Colon (tissue), 2 donors: ENCODE measurements around the gene KRTAP1-5.
"Not testable (repeated sequence)": the region's sequence is repeated elsewhere in the genome, so short reads cannot be mapped to it uniquely, and the experiment has no call there.

Experiments
- FAIRE-seq: peaks from 2 replicates; lab custom pipeline; 2012; peaks lifted over from hg19 to GRCh38; lab: Jason Lieb, UNC
- donor health status: control.
- donor health status: control.

The KRTAP1-5 gene

DNA sequence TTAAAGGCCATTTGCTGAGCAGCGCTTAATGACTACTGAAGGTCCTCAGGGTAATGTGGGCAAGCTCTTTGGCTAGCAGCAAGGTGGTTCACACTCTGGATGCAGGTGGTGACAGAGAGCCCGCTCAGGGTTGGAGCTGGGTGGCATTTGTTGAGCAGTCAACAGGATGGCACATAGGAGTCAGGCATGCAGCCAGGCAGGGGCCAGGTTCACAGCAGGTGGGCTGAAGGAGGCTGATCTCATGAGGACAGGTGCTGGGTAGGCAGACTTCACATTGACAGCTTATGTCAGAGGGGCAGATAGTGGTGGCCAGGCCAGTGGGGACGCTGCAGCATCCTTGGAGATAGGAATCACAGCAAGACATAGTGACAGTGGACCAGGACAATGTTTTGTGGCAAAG is 22.6 kb downstream of the KRTAP1-5 start:
- no peak for FAIRE-seq

DNA sequence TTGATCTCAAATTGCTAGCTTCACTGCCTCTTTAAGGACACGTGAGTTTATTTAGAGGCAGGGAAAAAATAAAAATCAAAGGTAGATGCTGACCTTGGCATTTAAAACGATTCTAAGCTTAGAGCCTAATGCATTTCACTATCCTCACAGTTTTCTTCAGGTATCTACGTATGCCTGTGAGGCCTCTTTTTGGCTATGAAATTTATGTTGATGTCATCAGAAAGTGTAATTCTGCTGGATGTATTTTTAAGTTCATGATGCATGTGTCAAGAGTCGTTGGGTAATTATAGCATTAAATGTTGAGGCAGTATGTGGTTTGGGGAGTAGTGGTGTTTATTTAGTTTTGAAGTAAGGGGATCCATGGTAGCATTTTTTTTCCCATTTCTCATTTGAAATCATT is 23.1 kb downstream of the KRTAP1-5 start:
- no peak for FAIRE-seq

DNA sequence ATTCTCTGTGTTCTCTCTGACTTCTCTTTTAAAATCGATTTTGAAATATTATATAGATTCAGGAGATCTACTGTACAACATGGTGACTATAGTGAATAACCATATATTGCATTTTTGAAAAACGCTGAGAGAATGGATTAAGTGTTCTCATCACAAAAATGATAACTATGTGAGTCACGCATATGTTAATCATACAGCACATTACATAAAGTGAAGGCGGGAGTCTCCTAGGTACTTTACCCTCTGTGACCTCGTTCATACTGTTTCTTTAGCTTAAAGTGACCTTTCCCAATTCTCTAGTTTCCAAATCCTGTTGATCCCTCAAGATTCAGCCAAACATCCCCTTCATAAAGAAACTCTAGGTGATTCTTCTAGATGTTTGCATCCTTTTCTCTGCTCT is 24.2 kb downstream of the KRTAP1-5 start:
- no peak for FAIRE-seq

DNA sequence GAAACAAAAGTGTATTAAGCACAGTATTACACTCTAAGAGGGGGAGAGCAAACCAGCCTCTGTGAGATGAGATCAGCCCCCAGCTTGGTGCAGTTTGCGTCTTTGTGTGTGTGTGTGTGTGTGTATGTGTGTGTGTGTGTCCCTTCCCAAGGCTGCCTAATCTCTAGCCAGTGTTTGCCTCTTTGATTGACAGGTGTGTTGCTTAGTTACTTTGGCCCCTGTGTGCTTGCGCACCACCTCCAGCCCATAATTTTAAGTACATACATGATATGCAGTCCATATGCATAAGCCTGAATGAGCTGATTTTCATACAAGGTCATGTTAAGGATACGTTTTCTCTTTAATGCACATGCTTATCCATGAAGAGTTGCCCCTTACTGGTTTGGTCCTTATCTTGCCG is 25.2 kb downstream of the KRTAP1-5 start:
- no peak for FAIRE-seq

DNA sequence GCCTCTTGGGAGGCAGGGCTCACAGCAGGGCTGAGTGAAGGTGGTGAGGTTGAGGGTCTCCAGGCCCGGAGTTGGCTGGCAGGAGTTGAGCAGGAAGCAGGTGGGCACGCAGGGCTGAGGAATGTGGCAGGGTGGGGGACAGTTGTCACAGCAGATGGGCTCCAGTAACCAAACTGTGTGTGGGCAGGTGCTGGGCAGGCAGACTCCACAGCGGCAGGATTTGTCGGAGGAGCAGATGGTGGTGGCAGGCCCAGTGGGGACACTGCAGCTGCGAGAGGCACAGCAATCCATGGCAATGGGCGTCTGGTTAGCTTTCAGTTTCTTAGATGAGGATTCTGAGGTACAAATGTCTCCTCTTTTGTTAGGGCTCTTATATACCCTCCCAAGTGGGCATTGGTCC is 27.4 kb downstream of the KRTAP1-5 start, which contains the start of gene KRTAP3-2:
Gene KRTAP3-2 (minus strand): TSS at position 344 of the 400 bp plus-strand sequence. CDS start 53 bp downstream, at position 291.
- not testable (repeated sequence) for FAIRE-seq

DNA sequence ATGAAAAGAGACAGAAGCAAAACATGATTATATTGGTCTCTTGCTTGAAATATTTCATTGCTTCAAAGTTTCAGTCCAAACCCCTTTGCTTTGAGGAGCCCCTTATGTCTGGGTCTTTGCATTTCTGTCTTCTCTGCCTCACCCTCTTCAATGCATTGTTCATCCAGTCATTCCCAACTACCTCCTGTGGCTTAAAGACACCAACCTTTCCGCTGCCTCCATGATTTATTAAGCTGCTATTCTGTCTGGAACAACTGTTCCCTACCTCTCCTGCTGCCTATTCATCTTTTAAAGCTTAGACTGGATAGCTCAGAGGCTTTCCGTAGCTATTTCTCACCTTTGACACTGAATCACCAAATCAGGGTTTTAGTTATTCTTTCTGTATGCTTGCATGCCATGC is 29.6 kb downstream of the KRTAP1-5 start:
- no peak for FAIRE-seq

DNA sequence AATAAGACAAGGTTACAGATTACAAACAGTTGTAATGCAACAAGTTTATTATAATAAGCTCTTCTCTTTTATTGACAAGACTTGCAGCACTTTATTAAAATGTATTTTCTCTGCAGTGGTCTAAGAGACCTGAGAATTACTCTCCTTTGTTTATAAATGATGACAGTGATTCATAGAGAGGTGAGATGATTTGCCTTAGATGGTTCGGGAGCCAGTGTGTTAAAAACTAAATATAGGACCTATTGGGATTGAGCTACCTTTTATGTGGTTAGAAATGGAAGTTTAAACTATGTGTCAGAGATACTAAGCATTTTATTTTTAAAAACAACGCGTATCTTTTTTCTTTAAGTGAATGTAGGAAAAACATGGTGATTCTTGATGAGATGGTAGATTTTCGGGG is 30.2 kb downstream of the KRTAP1-5 start:
- FAIRE-seq, result no peak

DNA sequence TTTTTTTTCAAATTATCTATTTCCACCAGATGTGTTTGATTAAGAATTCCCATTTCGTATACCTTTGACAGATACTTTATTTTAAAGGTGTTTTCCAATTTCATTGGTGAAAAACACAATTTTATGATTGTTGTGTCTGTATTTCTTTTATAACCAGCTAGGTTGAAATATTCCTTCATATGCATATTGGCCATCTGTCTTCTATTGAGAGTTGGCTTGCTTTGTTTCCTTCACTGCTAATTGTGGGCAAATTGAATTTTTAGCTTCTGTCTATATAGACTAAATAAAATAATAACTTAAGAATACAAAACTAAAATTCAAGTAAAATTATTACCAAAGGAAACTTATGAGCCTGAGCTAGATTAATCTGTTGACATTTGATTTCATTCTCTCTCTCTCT is 31.9 kb downstream of the KRTAP1-5 start:
- no peak for FAIRE-seq

DNA sequence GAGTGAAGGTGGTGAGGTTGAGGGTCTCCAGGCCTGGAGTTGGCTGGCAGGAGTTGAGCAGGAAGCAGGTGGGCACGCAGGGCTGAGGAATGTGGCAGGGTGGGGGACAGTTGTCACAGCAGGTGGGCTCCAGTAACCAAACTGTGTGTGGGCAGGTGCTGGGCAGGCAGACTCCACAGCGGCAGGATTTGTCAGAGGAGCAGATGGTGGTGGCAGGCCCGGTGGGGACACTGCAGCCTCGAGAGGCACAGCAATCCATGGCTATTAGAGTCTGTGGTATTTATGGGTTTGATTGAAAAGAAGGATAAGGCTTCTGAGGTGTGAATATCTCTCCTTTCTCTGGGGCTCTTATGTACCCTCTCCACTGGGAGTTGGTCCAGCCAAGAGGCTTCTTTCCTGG is 33.2 kb downstream of the KRTAP1-5 start, which contains the start of gene KRTAP3-3:
Gene KRTAP3-3 (minus strand): TSS at position 326 of the 400 bp plus-strand sequence. CDS start 67 bp downstream, at position 259.
- no peak for FAIRE-seq

DNA sequence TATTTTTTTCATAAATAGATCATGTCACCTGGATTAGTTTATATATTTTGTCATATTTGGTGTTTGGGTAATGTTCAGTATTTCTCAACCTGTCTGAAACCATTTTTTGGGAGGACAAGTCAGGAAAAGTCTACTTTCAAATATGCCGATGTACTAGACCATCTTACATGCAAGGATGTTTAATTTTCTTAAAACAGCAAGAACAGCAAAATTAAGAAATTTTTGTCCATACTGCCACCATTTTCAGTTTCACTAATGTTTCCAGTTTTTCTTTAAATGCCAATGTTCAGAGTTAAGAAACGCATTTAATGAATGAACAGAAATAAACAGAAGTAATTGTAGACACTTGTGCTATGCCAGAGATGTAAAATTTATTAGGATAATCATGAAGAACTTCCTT is 33.9 kb downstream of the KRTAP1-5 start:
- no peak for FAIRE-seq

DNA sequence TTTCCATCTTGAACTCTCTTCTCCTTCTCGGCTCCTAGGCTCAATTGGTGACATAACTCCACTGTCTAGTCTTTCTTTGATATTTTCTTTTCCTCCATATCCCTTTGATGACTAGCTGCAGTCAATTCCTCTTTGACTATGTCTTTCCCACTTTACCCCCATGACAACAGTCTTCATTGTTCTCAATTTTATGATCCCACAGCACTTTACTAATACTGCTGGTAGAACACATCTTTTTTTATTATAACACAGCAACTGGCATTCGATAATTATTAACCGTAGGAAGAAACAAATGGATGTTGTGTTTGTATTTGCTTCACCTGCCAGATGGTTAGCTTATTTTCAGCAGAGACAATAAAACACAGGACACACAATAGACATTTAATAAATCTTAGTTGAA is 34.3 kb downstream of the KRTAP1-5 start:
- FAIRE-seq, result no peak

DNA sequence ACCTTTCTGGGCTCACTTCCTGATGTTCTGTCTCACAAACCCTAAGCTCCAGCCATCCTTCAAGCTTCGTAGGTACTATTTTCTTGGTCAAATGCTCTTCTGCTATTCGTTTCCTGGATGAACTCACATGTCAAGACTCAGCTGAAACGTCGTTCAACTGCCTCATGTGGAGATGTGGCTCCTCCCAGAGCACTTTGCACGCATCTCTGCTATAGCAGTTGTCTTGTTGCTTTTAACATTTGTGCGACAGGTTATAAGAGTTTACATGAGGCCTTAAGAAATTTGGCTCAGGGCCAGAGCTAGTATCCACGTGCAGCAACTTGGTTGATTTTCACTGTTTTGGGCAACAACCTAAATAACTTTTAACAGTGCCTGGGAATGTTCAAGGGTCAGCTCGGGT is 40.1 kb downstream of the KRTAP1-5 start:
- no peak for FAIRE-seq

DNA sequence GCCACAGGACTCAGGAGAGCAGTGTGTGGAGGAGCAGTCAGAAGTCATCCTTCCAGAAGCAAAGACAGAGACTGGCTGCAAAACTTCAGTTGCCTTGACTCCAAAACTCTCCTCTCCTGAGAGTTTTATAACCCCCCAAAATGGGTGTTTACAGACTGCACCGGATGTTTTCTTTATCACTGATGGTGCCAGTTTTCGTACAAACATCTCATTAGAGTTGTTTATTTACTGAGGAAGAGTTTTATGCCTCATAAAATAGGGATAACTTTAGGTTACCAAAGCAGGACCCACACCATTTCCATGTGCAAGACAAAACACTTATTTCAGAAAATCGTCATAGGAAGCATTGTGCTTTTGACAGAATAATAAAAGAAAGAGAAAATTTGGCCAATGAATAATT is 42.8 kb downstream of the KRTAP1-5 start, which contains the start of gene KRT40:
Gene KRT40 (minus strand): TSS at position 101 of the 400 bp plus-strand sequence. CDS start 53 bp downstream, at position 48.
- FAIRE-seq, result no peak

DNA sequence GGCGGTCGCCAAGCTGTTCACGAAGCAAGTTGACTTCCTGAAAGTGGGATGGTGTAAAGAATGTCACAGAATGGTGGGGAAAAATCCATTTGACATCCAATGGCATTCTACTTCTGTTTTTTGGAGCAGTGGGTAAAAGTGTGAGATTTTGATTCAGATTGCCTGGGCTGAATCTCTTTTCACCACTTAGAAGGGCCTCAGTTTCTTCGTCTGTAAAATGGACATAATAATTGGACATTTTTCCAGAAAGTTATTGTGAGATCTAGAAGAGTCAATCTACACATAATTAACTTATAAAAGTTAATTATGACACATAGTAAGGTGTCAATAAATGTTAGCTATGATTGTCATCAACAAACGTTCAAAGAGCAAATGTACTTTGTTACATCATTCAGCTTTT is 45.9 kb downstream of the KRTAP1-5 start:
- FAIRE-seq, result no peak

DNA sequence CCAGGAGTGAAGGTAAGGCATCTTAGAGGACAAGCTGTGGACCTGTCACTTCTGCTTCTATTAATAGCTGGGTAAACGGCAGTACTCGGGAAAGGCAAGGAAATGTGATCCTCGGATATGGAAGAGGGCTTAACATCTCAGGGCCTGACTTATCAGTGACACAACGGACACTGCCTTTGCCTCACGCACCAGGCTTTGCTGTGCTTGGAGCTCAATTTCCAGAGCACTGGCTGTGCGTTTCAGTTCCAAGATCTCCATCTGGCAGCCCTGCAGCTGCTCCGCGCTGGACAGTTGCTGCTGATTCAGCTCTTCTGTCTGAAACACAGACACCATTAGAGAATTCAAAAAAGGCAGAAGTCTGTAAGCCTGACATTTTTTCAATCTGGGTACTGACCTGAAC is 46.4 kb downstream of the KRTAP1-5 start:
- no peak for FAIRE-seq

DNA sequence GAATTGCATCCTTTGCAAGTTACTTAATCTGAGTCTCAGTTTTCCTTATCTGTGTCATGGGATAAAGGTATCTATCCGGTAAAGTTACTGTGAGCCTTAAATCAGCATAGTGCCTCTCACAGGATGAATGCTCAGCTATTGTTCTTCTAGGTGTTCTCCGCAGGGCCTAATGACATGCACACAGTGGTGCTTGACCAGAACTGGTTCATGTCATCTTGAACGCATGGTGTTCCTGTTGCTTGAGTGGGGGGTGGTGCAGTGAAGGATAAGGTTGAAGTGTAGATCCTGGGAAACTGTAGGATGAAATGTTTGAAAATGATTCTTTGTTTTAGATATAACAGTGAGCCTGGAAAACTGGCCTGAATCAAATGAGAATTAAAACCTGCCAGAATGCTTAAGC is 46.9 kb downstream of the KRTAP1-5 start:
- FAIRE-seq, result no peak

DNA sequence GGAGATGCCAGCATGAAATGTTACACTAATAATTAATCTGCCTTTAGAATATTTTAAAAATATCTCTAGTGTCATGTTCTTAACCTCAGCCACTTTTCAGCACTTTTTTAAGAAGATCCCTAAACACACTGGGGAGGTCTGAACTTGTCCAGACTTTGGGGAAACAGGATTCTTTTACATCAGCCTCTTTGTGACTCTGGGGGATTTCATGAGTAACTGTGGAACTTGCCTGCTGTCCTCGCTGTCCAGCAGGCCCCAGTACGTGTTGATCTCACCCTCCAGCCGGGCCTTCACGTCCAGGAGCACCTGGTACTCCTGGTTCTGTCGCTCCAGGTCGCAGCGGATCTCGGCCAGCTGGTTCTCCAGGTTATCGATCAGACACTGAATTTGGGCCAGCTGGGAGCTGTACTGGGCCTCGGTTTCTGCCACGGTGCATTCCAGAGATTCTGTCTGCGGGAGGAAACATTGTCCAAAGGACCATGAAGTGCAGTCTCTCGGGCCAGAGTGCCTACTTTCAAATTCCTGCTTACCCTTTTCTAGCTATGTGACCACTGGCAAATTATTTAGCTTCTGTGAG is 48.3 kb downstream of the KRTAP1-5 start:
- no peak for FAIRE-seq
